ENCODE measurements around the gene CACNA1S.

- TF ChIP-seq CTCF (IDR thresholded peaks at IDR 0.05; ENCODE audit: low read depth, low read length), result no peak
- no peak for TF ChIP-seq POLR2A (IDR thresholded peaks at IDR 0.05; ENCODE audit: extremely low read depth, insufficient read length)
- TF ChIP-seq, protein P1, sequence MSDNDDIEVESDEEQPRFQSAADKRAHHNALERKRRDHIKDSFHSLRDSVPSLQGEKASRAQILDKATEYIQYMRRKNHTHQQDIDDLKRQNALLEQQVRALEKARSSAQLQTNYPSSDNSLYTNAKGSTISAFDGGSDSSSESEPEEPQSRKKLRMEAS (IDR thresholded peaks at IDR 0.05; ENCODE audit: low read depth, low read length), result no peak
These were observed 25.5 kb upstream of the CACNA1S start for GRCh38 chr1:201137579-201138310.

Measured in NB4 (cell line).